ENCODE measurements around the gene SEPTIN7.

DNA sequence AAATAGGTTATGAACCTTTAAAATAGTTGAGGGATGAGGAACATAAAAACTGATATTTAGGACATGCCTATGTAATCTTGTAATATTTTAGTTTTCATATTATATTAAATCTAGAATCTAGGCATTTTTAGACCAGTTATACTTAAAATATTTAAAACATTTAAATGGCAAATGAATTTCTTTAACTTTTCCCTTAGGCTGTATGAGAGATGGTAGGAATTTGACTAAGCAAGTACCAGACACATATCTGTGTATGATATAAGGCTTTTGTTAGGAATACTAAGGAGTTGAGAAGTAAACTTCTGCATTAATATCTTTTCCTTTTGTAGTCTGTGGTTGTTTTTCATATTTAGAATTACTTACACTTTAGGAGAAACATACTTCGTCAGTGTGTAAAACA lies 25.1 kb downstream of the SEPTIN7 start:
- TF ChIP-seq, protein P1, sequence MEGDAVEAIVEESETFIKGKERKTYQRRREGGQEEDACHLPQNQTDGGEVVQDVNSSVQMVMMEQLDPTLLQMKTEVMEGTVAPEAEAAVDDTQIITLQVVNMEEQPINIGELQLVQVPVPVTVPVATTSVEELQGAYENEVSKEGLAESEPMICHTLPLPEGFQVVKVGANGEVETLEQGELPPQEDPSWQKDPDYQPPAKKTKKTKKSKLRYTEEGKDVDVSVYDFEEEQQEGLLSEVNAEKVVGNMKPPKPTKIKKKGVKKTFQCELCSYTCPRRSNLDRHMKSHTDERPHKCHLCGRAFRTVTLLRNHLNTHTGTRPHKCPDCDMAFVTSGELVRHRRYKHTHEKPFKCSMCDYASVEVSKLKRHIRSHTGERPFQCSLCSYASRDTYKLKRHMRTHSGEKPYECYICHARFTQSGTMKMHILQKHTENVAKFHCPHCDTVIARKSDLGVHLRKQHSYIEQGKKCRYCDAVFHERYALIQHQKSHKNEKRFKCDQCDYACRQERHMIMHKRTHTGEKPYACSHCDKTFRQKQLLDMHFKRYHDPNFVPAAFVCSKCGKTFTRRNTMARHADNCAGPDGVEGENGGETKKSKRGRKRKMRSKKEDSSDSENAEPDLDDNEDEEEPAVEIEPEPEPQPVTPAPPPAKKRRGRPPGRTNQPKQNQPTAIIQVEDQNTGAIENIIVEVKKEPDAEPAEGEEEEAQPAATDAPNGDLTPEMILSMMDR (IDR thresholded peaks at IDR 0.05; ENCODE audit: insufficient read depth, low read depth, low read length) = no peak
- TF ChIP-seq EZH2 (IDR thresholded peaks at IDR 0.05; ENCODE audit: insufficient read depth, low read length) = no peak

Measured in astrocyte (in vitro differentiated cells and primary cell).